Measurements from ENCODE around the gene HHAT.

Gene HHAT

GRCh38 chr1:210617293-210617692 is 288.6 kb downstream of the HHAT start:
- Histone ChIP-seq H2BK12ac (ENCODE audit: low read length in 2 of 2) (no peak overlapping the region), H3K4me2 (ENCODE audit: low read length, poor library complexity, severe bottlenecking) (no peak overlapping the region), H3K4ac (ENCODE audit: low read depth in 1 of 2, low read length in 2 of 2) (no peak overlapping the region), H2AFZ (ENCODE audit: low read depth, low read length) (no peak overlapping the region), H3K14ac (ENCODE audit: low read length in 2 of 2) (no peak overlapping the region), H3K9ac (ENCODE audit: low read length) (no peak overlapping the region), H3K4me1 (ENCODE audit: control insufficient read depth, insufficient read depth, low read depth, low read length) (no peaks in the 10 kb centered on the region), H3K4me3 (ENCODE audit: insufficient read depth in 1 of 2, low read depth in 1 of 2, low read length in 2 of 2) (no peak overlapping the region), H3K18ac (ENCODE audit: low read depth in 1 of 2, low read length in 2 of 2) (no peak overlapping the region), H3K27ac (ENCODE audit: low read length, poor library complexity, severe bottlenecking) (no peak overlapping the region), H3K27me3 (ENCODE audit: control insufficient read depth in 1 of 2, insufficient read depth in 1 of 2, low read length in 2 of 2) (no peaks in the 10 kb centered on the region), H2BK120ac (ENCODE audit: low read depth, low read length) (no peak overlapping the region), H3K79me1 (replicated peaks; ENCODE audit: low read length, poor library complexity, severe bottlenecking) (no peaks in the 10 kb centered on the region), H4K91ac (ENCODE audit: low read length) (no peak overlapping the region), H2AK5ac (ENCODE audit: low read length, severe bottlenecking) (no peak overlapping the region), H3K9me3 (ENCODE audit: control insufficient read depth, low read length) (no peaks in the 10 kb centered on the region), H3K36me3 (ENCODE audit: control insufficient read depth in 1 of 2, insufficient read depth in 2 of 2, low read depth in 1 of 2, low read length in 2 of 2) (peaks cover 0 to 3% of the 10 kb centered on the region in 2 experiments), H2BK5ac (ENCODE audit: low read depth, low read length, poor library complexity, severe bottlenecking) (no peak overlapping the region), H4K8ac (ENCODE audit: low read length) (no peak overlapping the region), H2BK15ac (ENCODE audit: low read depth, poor library complexity, severe bottlenecking) (no peak overlapping the region), H3K23ac (ENCODE audit: low read length in 2 of 2) (no peak overlapping the region)
- no peak for DNase-seq
- no CpG with 5 or more reads among the region's 1 CpG for WGBS

- Histone ChIP-seq H2BK15ac (ENCODE audit: low read depth, poor library complexity, severe bottlenecking) (no peak overlapping the region), H2AK5ac (ENCODE audit: low read length, severe bottlenecking) (no peak overlapping the region), H3K79me1 (replicated peaks; ENCODE audit: low read length, poor library complexity, severe bottlenecking) (no peaks in the 10 kb centered on the region), H3K9ac (ENCODE audit: low read length) (no peak overlapping the region), H4K8ac (ENCODE audit: low read length) (no peak overlapping the region), H3K4me2 (ENCODE audit: low read length, poor library complexity, severe bottlenecking) (no peak overlapping the region), H3K14ac (ENCODE audit: low read length in 2 of 2) (no peak overlapping the region), H3K18ac (ENCODE audit: low read depth in 1 of 2, low read length in 2 of 2) (no peak overlapping the region), H2BK5ac (ENCODE audit: low read depth, low read length, poor library complexity, severe bottlenecking) (no peak overlapping the region), H3K9me3 (ENCODE audit: control insufficient read depth, low read length) (no peaks in the 10 kb centered on the region), H2BK120ac (ENCODE audit: low read depth, low read length) (no peak overlapping the region), H3K4me3 (ENCODE audit: insufficient read depth in 1 of 2, low read depth in 1 of 2, low read length in 2 of 2) (no peak overlapping the region), H3K4ac (ENCODE audit: low read depth in 1 of 2, low read length in 2 of 2) (no peak overlapping the region), H3K27me3 (ENCODE audit: control insufficient read depth in 1 of 2, insufficient read depth in 1 of 2, low read length in 2 of 2) (no peaks in the 10 kb centered on the region), H3K36me3 (ENCODE audit: control insufficient read depth in 1 of 2, insufficient read depth in 2 of 2, low read depth in 1 of 2, low read length in 2 of 2) (peaks cover 0 to 3% of the 10 kb centered on the region in 2 experiments), H2AFZ (ENCODE audit: low read depth, low read length) (no peak overlapping the region), H2BK12ac (ENCODE audit: low read length in 2 of 2) (no peak overlapping the region), H3K23ac (ENCODE audit: low read length in 2 of 2) (no peak overlapping the region), H4K91ac (ENCODE audit: low read length) (no peak overlapping the region), H3K27ac (ENCODE audit: low read length, poor library complexity, severe bottlenecking) (no peak overlapping the region), H3K4me1 (ENCODE audit: control insufficient read depth, insufficient read depth, low read depth, low read length) (no peaks in the 10 kb centered on the region)
- DNase-seq, result no peak
- 93% methylated on average over 3 of the region's 5 CpGs for WGBS
Observed at GRCh38 chr1:210618369-210618768, 289.7 kb downstream of the HHAT start.

- H4K8ac ChIP-seq (ENCODE audit: low read length), result no peak overlapping the region
- no peak overlapping the region for H2BK15ac ChIP-seq (ENCODE audit: low read depth, poor library complexity, severe bottlenecking)
- H3K27ac ChIP-seq (ENCODE audit: low read length, poor library complexity, severe bottlenecking), result no peak overlapping the region
- peaks cover 0 to 3% of the 10 kb centered on the region in 2 experiments for H3K36me3 ChIP-seq (ENCODE audit: control insufficient read depth in 1 of 2, insufficient read depth in 2 of 2, low read depth in 1 of 2, low read length in 2 of 2)
- no peaks in the 10 kb centered on the region for H3K4me1 ChIP-seq (ENCODE audit: control insufficient read depth, insufficient read depth, low read depth, low read length)
- H2AK5ac ChIP-seq (ENCODE audit: low read length, severe bottlenecking), result no peak overlapping the region
- no peak overlapping the region for H3K18ac ChIP-seq (ENCODE audit: low read depth in 1 of 2, low read length in 2 of 2)
- no peak overlapping the region for H4K91ac ChIP-seq (ENCODE audit: low read length)
- H2BK12ac ChIP-seq (ENCODE audit: low read length in 2 of 2), result no peak overlapping the region
- no peak overlapping the region for H3K4me3 ChIP-seq (ENCODE audit: insufficient read depth in 1 of 2, low read depth in 1 of 2, low read length in 2 of 2)
- H3K4me2 ChIP-seq (ENCODE audit: low read length, poor library complexity, severe bottlenecking), result no peak overlapping the region
- H3K27me3 ChIP-seq (ENCODE audit: control insufficient read depth in 1 of 2, insufficient read depth in 1 of 2, low read length in 2 of 2), result no peaks in the 10 kb centered on the region
- H3K9me3 ChIP-seq (ENCODE audit: control insufficient read depth, low read length), result no peaks in the 10 kb centered on the region
- no peak for DNase-seq
- no peak overlapping the region for H3K23ac ChIP-seq (ENCODE audit: low read length in 2 of 2)
- H3K79me1 ChIP-seq (replicated peaks; ENCODE audit: low read length, poor library complexity, severe bottlenecking), result no peaks in the 10 kb centered on the region
- H2BK120ac ChIP-seq (ENCODE audit: low read depth, low read length), result no peak overlapping the region
- no peak overlapping the region for H2BK5ac ChIP-seq (ENCODE audit: low read depth, low read length, poor library complexity, severe bottlenecking)
- H3K9ac ChIP-seq (ENCODE audit: low read length), result no peak overlapping the region
- 95% methylated on average over 5 of the region's 6 CpGs for WGBS
- H3K14ac ChIP-seq (ENCODE audit: low read length in 2 of 2), result no peak overlapping the region
- H3K4ac ChIP-seq (ENCODE audit: low read depth in 1 of 2, low read length in 2 of 2), result no peak overlapping the region
- no peak overlapping the region for H2AFZ ChIP-seq (ENCODE audit: low read depth, low read length)
Observed at GRCh38 chr1:210620867-210621488, 292.3 kb downstream of the HHAT start.

DNA sequence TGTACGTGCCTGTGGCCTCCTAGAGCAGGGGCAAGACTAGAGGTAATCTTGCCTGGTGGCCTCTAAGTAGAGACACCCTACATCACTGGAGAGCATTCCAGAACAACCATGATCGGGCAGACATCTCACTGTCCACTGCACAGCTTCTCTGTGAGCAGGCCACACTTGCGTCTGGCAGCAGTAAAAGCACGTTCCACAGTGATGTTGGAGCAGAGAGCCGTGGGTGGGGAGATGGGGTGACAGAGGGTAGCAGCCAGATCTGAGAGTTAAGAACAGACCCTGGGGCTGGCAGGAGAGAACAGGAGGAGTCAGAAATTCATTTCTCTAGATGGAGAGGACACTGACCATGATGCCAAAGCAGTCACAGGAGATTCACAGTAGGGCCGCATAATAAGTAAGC is 293.0 kb downstream of the HHAT start:
- Histone ChIP-seq H3K23ac (ENCODE audit: low read length in 2 of 2) (no peak overlapping the region), H3K9ac (ENCODE audit: low read length) (no peak overlapping the region), H3K14ac (ENCODE audit: low read length in 2 of 2) (no peak overlapping the region), H4K8ac (ENCODE audit: low read length) (no peak overlapping the region), H3K18ac (ENCODE audit: low read depth in 1 of 2, low read length in 2 of 2) (no peak overlapping the region), H4K91ac (ENCODE audit: low read length) (no peak overlapping the region), H2AK5ac (ENCODE audit: low read length, severe bottlenecking) (no peak overlapping the region), H3K27me3 (ENCODE audit: control insufficient read depth in 1 of 2, insufficient read depth in 1 of 2, low read length in 2 of 2) (no peaks in the 10 kb centered on the region), H2BK12ac (ENCODE audit: low read length in 2 of 2) (no peak overlapping the region), H3K27ac (ENCODE audit: low read length, poor library complexity, severe bottlenecking) (no peak overlapping the region), H3K9me3 (ENCODE audit: control insufficient read depth, low read length) (no peaks in the 10 kb centered on the region), H3K4me2 (ENCODE audit: low read length, poor library complexity, severe bottlenecking) (no peak overlapping the region), H3K79me1 (replicated peaks; ENCODE audit: low read length, poor library complexity, severe bottlenecking) (no peaks in the 10 kb centered on the region), H2BK5ac (ENCODE audit: low read depth, low read length, poor library complexity, severe bottlenecking) (no peak overlapping the region), H3K4me3 (ENCODE audit: insufficient read depth in 1 of 2, low read depth in 1 of 2, low read length in 2 of 2) (no peak overlapping the region), H3K4ac (ENCODE audit: low read depth in 1 of 2, low read length in 2 of 2) (no peak overlapping the region), H2AFZ (ENCODE audit: low read depth, low read length) (no peak overlapping the region), H3K36me3 (ENCODE audit: control insufficient read depth in 1 of 2, insufficient read depth in 2 of 2, low read depth in 1 of 2, low read length in 2 of 2) (peaks cover 0 to 3% of the 10 kb centered on the region in 2 experiments), H3K4me1 (ENCODE audit: control insufficient read depth, insufficient read depth, low read depth, low read length) (no peaks in the 10 kb centered on the region), H2BK15ac (ENCODE audit: low read depth, poor library complexity, severe bottlenecking) (no peak overlapping the region), H2BK120ac (ENCODE audit: low read depth, low read length) (no peak overlapping the region)
- no peak for DNase-seq
- 90% methylated on average over 6 of the region's 6 CpGs for WGBS

Measured in mesenchymal stem cell (in vitro differentiated cells and primary cell).